Breast epithelium (tissue), 3 donors: ENCODE measurements around the gene CTDSPL.

ENCODE experiments used
- CTCF ChIP-seq, 3 donors: fragments of 450-650 bp; IDR thresholded peaks; one replicate each; pipeline ENCODE4 v1.5.1; 2016 to 2017; ENCODE audit warnings: antibody characterized with exemption in 3 of 3, mild to moderate bottlenecking in 3 of 3, moderate library complexity in 3 of 3
- POLR2A ChIP-seq: fragments of 450-650 bp; IDR thresholded peaks from one replicate; pipeline ENCODE4 v1.6.1; 2016; ENCODE audit warnings: antibody characterized with exemption, mild to moderate bottlenecking, moderate library complexity
- POLR2AphosphoS5 ChIP-seq, 3 donors: sonication (generic); formaldehyde crosslinking; IDR thresholded peaks; one replicate each; pipeline ENCODE4 v1.6.1; 2017; ENCODE audit warnings: antibody characterized with exemption in 3 of 3

GRCh38 chr3:38026856-38027255 is 165.2 kb downstream of the CTDSPL start:
- TF ChIP-seq CTCF (IDR thresholded peaks at IDR 0.05) (no peak), POLR2A (no peak), POLR2AphosphoS5 (IDR thresholded peaks at IDR 0.05) (no peak)
